Fibroblast of lung (primary cell): ENCODE results near the gene STXBP6. TPM values are rescaled to one million over a fixed set of nuclear protein-coding genes. Genes with fewer than 3 reads are reported as not detected.

Source experiments
- DNase-seq, 2 donors: peaks; one replicate each; pipeline versions ENCODE4 v3.0.0 to v3.0.0-alpha.2; 2010; ENCODE audit warnings: low read depth in 2 of 2
- H2AFZ ChIP-seq: 2 replicates; pipeline ENCODE4 v1.5.1; 2012; ENCODE audit warnings: low read length, control low read depth, inconsistent platforms
- H3K27ac ChIP-seq: 2 replicates; pipeline ENCODE4 v1.5.1; 2011; ENCODE audit warnings: low read length, control low read depth; ENCODE audit not compliant: insufficient read depth
- H3K27me3 ChIP-seq: 2 replicates; pipeline ENCODE4 v1.5.1; 2011; ENCODE audit warnings: mild to moderate bottlenecking, low read length; ENCODE audit not compliant: control insufficient read depth, insufficient read depth
- H3K36me3 ChIP-seq: 2 replicates; pipeline ENCODE4 v1.5.1; 2011; ENCODE audit warnings: low read length; ENCODE audit not compliant: control insufficient read depth, insufficient read depth
- H3K4me1 ChIP-seq: 2 replicates; pipeline ENCODE4 v1.5.1; 2011; ENCODE audit warnings: low read length; ENCODE audit not compliant: control insufficient read depth, insufficient read depth; ENCODE audit errors: extremely low read depth
- H3K4me2 ChIP-seq: 2 replicates; pipeline ENCODE4 v1.5.1; 2011; ENCODE audit warnings: low read length, control low read depth; ENCODE audit not compliant: insufficient read depth; ENCODE audit errors: extremely low read depth
- H3K4me3 ChIP-seq, 4 experiments: fragments of 200-600 bp in 1 of 4; sonication (generic) in 1 of 4; replicated peaks in 1 of 4; 2 replicates each; pipeline ENCODE4 v1.5.1; 2011 to 2016; ENCODE audit warnings: low read length in 4 of 4, low read depth in 3 of 4, mild to moderate bottlenecking in 3 of 4, control low read depth in 2 of 4, inconsistent platforms in 1 of 4, mixed read lengths in 1 of 4; ENCODE audit not compliant: insufficient read depth in 1 of 4; ENCODE audit errors: control extremely low read depth in 1 of 4
- H3K79me2 ChIP-seq: 2 replicates; pipeline ENCODE4 v1.5.1; 2012; ENCODE audit warnings: mild to moderate bottlenecking, low read length, inconsistent platforms; ENCODE audit not compliant: control insufficient read depth, insufficient read depth
- H3K9ac ChIP-seq: 2 replicates; pipeline ENCODE4 v1.5.1; 2011; ENCODE audit warnings: mild to moderate bottlenecking, low read length, control low read depth; ENCODE audit not compliant: insufficient read depth
- H3K9me3 ChIP-seq: 2 replicates; pipeline ENCODE4 v1.5.1; 2012; ENCODE audit warnings: low read depth, low read length; ENCODE audit not compliant: control insufficient read depth, insufficient read depth
- H4K20me1 ChIP-seq: 2 replicates; pipeline ENCODE4 v1.5.1; 2011; ENCODE audit warnings: low read length; ENCODE audit not compliant: control insufficient read depth, insufficient read depth; ENCODE audit errors: extremely low read depth
- EZH2 ChIP-seq: IDR thresholded peaks from 2 replicates; pipeline ENCODE4 v1.5.1; 2012; ENCODE audit warnings: low read length, control low read depth, mild to moderate bottlenecking; ENCODE audit errors: missing control alignments
- polyA plus RNA-seq, 2 donors: library from polyadenylated mRNA; depleted of rRNA in 1 of 2; stranded (reverse) in 1 of 2; unstranded in 1 of 2; fragments of >200 nt; gene quantifications; 2 replicates each; pipeline ENCODE4 v1.2.1, GENCODE V29; 2011 to 2012; ENCODE audit warnings: missing spikeins in 1 of 2
- total RNA-seq: library from RNA; depleted of rRNA; stranded (reverse); fragments of >200 nt; gene quantifications from 2 replicates; pipeline ENCODE4 v1.2.1, GENCODE V29; 2014
- TF ChIP-seq, protein P1 (sequence below), 2 donors: IDR thresholded peaks in 1 of 2; conservative IDR thresholded peaks in 1 of 2; 1 replicate in 1 of 2; 2 replicates in 1 of 2; pipeline ENCODE4 v1.5.1; 2011 to 2012; ENCODE audit warnings: low read length in 2 of 2, control low read depth in 1 of 2, inconsistent platforms in 1 of 2, low read depth in 1 of 2, mild to moderate bottlenecking in 1 of 2

STXBP6 gene
- total and polyA plus RNA-seq, 2 donors (not counting 1 experiment from before 2014, with no cell fraction given): 4.5 to 17.8 TPM

GRCh38 chr14:25010471-25010870 lies 39.5 kb downstream of the STXBP6 start:
- peaks cover 11% of the 10 kb centered on the region for H3K4me1 ChIP-seq
- DNase-seq: peak in 1 of 2 donors; percentile 20
- no peak overlapping the region for H3K4me2 ChIP-seq
- H3K9me3 ChIP-seq: no peaks in the 10 kb centered on the region
- no peaks in the 10 kb centered on the region for H3K27me3 ChIP-seq
- TF ChIP-seq EZH2: no peak
- TF ChIP-seq, protein P1, sequence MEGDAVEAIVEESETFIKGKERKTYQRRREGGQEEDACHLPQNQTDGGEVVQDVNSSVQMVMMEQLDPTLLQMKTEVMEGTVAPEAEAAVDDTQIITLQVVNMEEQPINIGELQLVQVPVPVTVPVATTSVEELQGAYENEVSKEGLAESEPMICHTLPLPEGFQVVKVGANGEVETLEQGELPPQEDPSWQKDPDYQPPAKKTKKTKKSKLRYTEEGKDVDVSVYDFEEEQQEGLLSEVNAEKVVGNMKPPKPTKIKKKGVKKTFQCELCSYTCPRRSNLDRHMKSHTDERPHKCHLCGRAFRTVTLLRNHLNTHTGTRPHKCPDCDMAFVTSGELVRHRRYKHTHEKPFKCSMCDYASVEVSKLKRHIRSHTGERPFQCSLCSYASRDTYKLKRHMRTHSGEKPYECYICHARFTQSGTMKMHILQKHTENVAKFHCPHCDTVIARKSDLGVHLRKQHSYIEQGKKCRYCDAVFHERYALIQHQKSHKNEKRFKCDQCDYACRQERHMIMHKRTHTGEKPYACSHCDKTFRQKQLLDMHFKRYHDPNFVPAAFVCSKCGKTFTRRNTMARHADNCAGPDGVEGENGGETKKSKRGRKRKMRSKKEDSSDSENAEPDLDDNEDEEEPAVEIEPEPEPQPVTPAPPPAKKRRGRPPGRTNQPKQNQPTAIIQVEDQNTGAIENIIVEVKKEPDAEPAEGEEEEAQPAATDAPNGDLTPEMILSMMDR (conservative IDR thresholded peaks at IDR 0.05 in 1 of 2, IDR thresholded peaks at IDR 0.05 in 1 of 2; ENCODE audit: low read depth in 1 of 2, low read length in 2 of 2): no peak
- no peaks in the 10 kb centered on the region for H4K20me1 ChIP-seq
- H3K4me3 ChIP-seq: no peak overlapping the region
- no peaks in the 10 kb centered on the region for H3K36me3 ChIP-seq
- no peak overlapping the region for H3K9ac ChIP-seq
- H3K79me2 ChIP-seq: no peaks in the 10 kb centered on the region
- no peak overlapping the region for H3K27ac ChIP-seq
- no peak overlapping the region for H2AFZ ChIP-seq

DNA sequence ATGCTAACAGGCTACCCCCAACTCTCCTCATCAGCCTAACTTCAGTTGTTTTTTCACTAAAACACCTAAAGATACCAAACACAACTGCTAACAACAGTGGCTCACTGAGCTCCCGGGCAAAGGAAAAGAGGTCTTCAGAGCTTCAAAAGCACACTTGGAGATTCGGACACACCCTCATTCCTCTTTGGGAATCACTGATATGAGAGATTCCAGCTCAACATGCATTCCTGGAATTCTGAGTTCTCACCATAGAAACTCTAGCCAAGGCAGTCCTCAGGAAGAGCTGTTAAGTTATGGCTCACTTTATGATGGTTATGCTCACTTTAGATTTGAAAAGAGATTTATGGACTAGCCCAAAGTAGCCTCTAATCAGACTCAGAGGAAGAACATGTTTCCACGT lies 40.1 kb downstream of the STXBP6 start:
- H3K27me3 ChIP-seq: no peaks in the 10 kb centered on the region
- no peak overlapping the region for H2AFZ ChIP-seq
- H3K9me3 ChIP-seq: no peaks in the 10 kb centered on the region
- TF ChIP-seq, protein P1 (conservative IDR thresholded peaks at IDR 0.05 in 1 of 2, IDR thresholded peaks at IDR 0.05 in 1 of 2; ENCODE audit: low read depth in 1 of 2, low read length in 2 of 2): no peak
- TF ChIP-seq EZH2: no peak
- no peaks in the 10 kb centered on the region for H4K20me1 ChIP-seq
- peaks cover 11% of the 10 kb centered on the region for H3K4me1 ChIP-seq
- no peak overlapping the region for H3K27ac ChIP-seq
- H3K4me2 ChIP-seq: peak overlapping the region; percentile 37
- H3K36me3 ChIP-seq: no peaks in the 10 kb centered on the region
- DNase-seq: peak in 1 of 2 donors; percentile 87
- no peak overlapping the region for H3K4me3 ChIP-seq
- no peak overlapping the region for H3K9ac ChIP-seq
- H3K79me2 ChIP-seq: no peaks in the 10 kb centered on the region

GRCh38 chr14:25007832-25008231 lies 42.1 kb downstream of the STXBP6 start:
- H3K9ac ChIP-seq: no peak overlapping the region
- no peaks in the 10 kb centered on the region for H3K36me3 ChIP-seq
- H4K20me1 ChIP-seq: no peaks in the 10 kb centered on the region
- H3K4me3 ChIP-seq: no peak overlapping the region
- H3K9me3 ChIP-seq: no peaks in the 10 kb centered on the region
- no peaks in the 10 kb centered on the region for H3K79me2 ChIP-seq
- H3K4me2 ChIP-seq: no peak overlapping the region
- no peak for TF ChIP-seq EZH2
- TF ChIP-seq, protein P1 (conservative IDR thresholded peaks at IDR 0.05 in 1 of 2, IDR thresholded peaks at IDR 0.05 in 1 of 2; ENCODE audit: low read depth in 1 of 2, low read length in 2 of 2): no peak
- no peak for DNase-seq
- no peak overlapping the region for H2AFZ ChIP-seq
- no peak overlapping the region for H3K27ac ChIP-seq
- no peaks in the 10 kb centered on the region for H3K27me3 ChIP-seq
- H3K4me1 ChIP-seq: peaks cover 11% of the 10 kb centered on the region
